ENCODE measurements around the gene EPHA4. TPM values are rescaled to one million over a fixed set of nuclear protein-coding genes. Genes with fewer than 3 reads are reported as not detected.

EPHA4 gene
- total RNA-seq, 1 experiment from 2014 or later, result 2.7 TPM

GRCh38 chr2:221567809-221568208, 4.3 kb downstream of the EPHA4 start:
- Histone ChIP-seq H3K27ac (no peak overlapping the region), H3K27me3 (replicated peaks) (peaks cover 6% of the 10 kb centered on the region; the same call in 1 of the 2 replicates), H3K4me1 (replicated peaks) (peaks cover 20% of the 10 kb centered on the region), H3K9me3 (replicated peaks) (no peaks in the 10 kb centered on the region), H3K4me3 (no peak overlapping the region), H3K36me3 (no peaks in the 10 kb centered on the region)
- no peak for DNase-seq (ENCODE audit: low read depth in 1 of 2, low spot score in 2 of 2)

- Histone ChIP-seq H3K9me3 (replicated peaks) (no peaks in the 10 kb centered on the region), H3K4me1 (replicated peaks) (peaks cover 14% of the 10 kb centered on the region), H3K27me3 (replicated peaks) (peaks cover 6% of the 10 kb centered on the region; the same call in 1 of the 2 replicates), H3K27ac (no peak overlapping the region), H3K4me3 (no peak overlapping the region), H3K36me3 (no peaks in the 10 kb centered on the region)
- no peak for DNase-seq (ENCODE audit: low read depth in 1 of 2, low spot score in 2 of 2)
These were observed 4.8 kb downstream of the EPHA4 start for GRCh38 chr2:221567231-221567760.

GRCh38 chr2:221563270-221563985, 8.7 kb downstream of the EPHA4 start:
- no peaks in the 10 kb centered on the region for H3K27me3 ChIP-seq (replicated peaks)
- H3K9me3 ChIP-seq (replicated peaks), result no peaks in the 10 kb centered on the region
- no peak overlapping the region for H3K4me3 ChIP-seq
- DNase-seq (ENCODE audit: low read depth in 1 of 2, low spot score in 2 of 2), result no peak
- no peaks in the 10 kb centered on the region for H3K4me1 ChIP-seq (replicated peaks)
- H3K36me3 ChIP-seq, result no peaks in the 10 kb centered on the region
- H3K27ac ChIP-seq, result no peak overlapping the region

GRCh38 chr2:221562226-221562625, 9.9 kb downstream of the EPHA4 start:
- Histone ChIP-seq H3K4me1 (replicated peaks) (no peaks in the 10 kb centered on the region), H3K4me3 (no peak overlapping the region), H3K27me3 (replicated peaks) (no peaks in the 10 kb centered on the region), H3K36me3 (no peaks in the 10 kb centered on the region), H3K27ac (no peak overlapping the region), H3K9me3 (replicated peaks) (no peaks in the 10 kb centered on the region)
- DNase-seq (ENCODE audit: low read depth in 1 of 2, low spot score in 2 of 2), result no peak

- H3K4me3 ChIP-seq, result no peak overlapping the region
These were observed 10.3 kb downstream of the EPHA4 start for GRCh38 chr2:221561770-221562169.

GRCh38 chr2:221559991-221560390, 12.1 kb downstream of the EPHA4 start:
- no peak for DNase-seq (ENCODE audit: low read depth in 1 of 2, low spot score in 2 of 2)
- no peaks in the 10 kb centered on the region for H3K4me1 ChIP-seq (replicated peaks)
- no peaks in the 10 kb centered on the region for H3K27me3 ChIP-seq (replicated peaks)
- no peaks in the 10 kb centered on the region for H3K9me3 ChIP-seq (replicated peaks)
- no peak overlapping the region for H3K27ac ChIP-seq
- H3K36me3 ChIP-seq, result no peaks in the 10 kb centered on the region
- H3K4me3 ChIP-seq, result no peak overlapping the region

More at GRCh38 chr2:221561770-221562169, 10.3 kb downstream of the EPHA4 start:
- H3K9me3 ChIP-seq (replicated peaks), result no peaks in the 10 kb centered on the region
- no peak for DNase-seq (ENCODE audit: low read depth in 1 of 2, low spot score in 2 of 2)
- H3K4me1 ChIP-seq (replicated peaks), result no peaks in the 10 kb centered on the region
- H3K36me3 ChIP-seq, result no peaks in the 10 kb centered on the region
- H3K27ac ChIP-seq, result no peak overlapping the region
- no peaks in the 10 kb centered on the region for H3K27me3 ChIP-seq (replicated peaks)

GRCh38 chr2:221558107-221558506, 14.0 kb downstream of the EPHA4 start:
- Histone ChIP-seq H3K27me3 (replicated peaks) (no peaks in the 10 kb centered on the region), H3K36me3 (no peaks in the 10 kb centered on the region), H3K4me1 (replicated peaks) (no peaks in the 10 kb centered on the region), H3K27ac (no peak overlapping the region), H3K4me3 (no peak overlapping the region), H3K9me3 (replicated peaks) (no peaks in the 10 kb centered on the region)
- no peak for DNase-seq (ENCODE audit: low read depth in 1 of 2, low spot score in 2 of 2)

- Histone ChIP-seq H3K27ac (no peak overlapping the region), H3K4me1 (replicated peaks) (no peaks in the 10 kb centered on the region), H3K36me3 (no peaks in the 10 kb centered on the region), H3K27me3 (replicated peaks) (no peaks in the 10 kb centered on the region), H3K4me3 (no peak overlapping the region), H3K9me3 (replicated peaks) (no peaks in the 10 kb centered on the region)
- DNase-seq (ENCODE audit: low read depth in 1 of 2, low spot score in 2 of 2), result no peak
These were observed 16.6 kb downstream of the EPHA4 start for GRCh38 chr2:221555494-221555846.

- Histone ChIP-seq H3K9me3 (replicated peaks) (no peaks in the 10 kb centered on the region), H3K4me1 (replicated peaks) (no peaks in the 10 kb centered on the region), H3K27ac (no peak overlapping the region), H3K36me3 (no peaks in the 10 kb centered on the region), H3K4me3 (no peak overlapping the region), H3K27me3 (replicated peaks) (no peaks in the 10 kb centered on the region)
- DNase-seq (ENCODE audit: low read depth in 1 of 2, low spot score in 2 of 2), result no peak
These were observed 17.2 kb downstream of the EPHA4 start for GRCh38 chr2:221554769-221555493.

GRCh38 chr2:221553333-221553732, 18.8 kb downstream of the EPHA4 start:
- no peak overlapping the region for H3K27ac ChIP-seq
- H3K4me3 ChIP-seq, result no peak overlapping the region
- no peaks in the 10 kb centered on the region for H3K4me1 ChIP-seq (replicated peaks)
- no peaks in the 10 kb centered on the region for H3K27me3 ChIP-seq (replicated peaks)
- H3K9me3 ChIP-seq (replicated peaks), result no peaks in the 10 kb centered on the region
- no peak for DNase-seq (ENCODE audit: low read depth in 1 of 2, low spot score in 2 of 2)
- no peaks in the 10 kb centered on the region for H3K36me3 ChIP-seq

GRCh38 chr2:221552291-221552690, 19.8 kb downstream of the EPHA4 start:
- H3K27me3 ChIP-seq (replicated peaks), result no peaks in the 10 kb centered on the region
- H3K36me3 ChIP-seq, result no peaks in the 10 kb centered on the region
- H3K27ac ChIP-seq, result no peak overlapping the region
- no peak for DNase-seq (ENCODE audit: low read depth in 1 of 2, low spot score in 2 of 2)
- no peaks in the 10 kb centered on the region for H3K4me1 ChIP-seq (replicated peaks)
- no peak overlapping the region for H3K4me3 ChIP-seq
- no peaks in the 10 kb centered on the region for H3K9me3 ChIP-seq (replicated peaks)

- H3K9me3 ChIP-seq (replicated peaks), result no peaks in the 10 kb centered on the region
- no peak overlapping the region for H3K27ac ChIP-seq
- H3K4me3 ChIP-seq, result no peak overlapping the region
- H3K36me3 ChIP-seq, result no peaks in the 10 kb centered on the region
- H3K4me1 ChIP-seq (replicated peaks), result no peaks in the 10 kb centered on the region
- no peaks in the 10 kb centered on the region for H3K27me3 ChIP-seq (replicated peaks)
- no peak for DNase-seq (ENCODE audit: low read depth in 1 of 2, low spot score in 2 of 2)
These were observed 20.2 kb downstream of the EPHA4 start for GRCh38 chr2:221551864-221552263.

- no peak overlapping the region for H3K4me3 ChIP-seq
- H3K9me3 ChIP-seq (replicated peaks), result no peaks in the 10 kb centered on the region
- DNase-seq (ENCODE audit: low read depth in 1 of 2, low spot score in 2 of 2), result no peak
- no peak overlapping the region for H3K27ac ChIP-seq
- H3K27me3 ChIP-seq (replicated peaks), result no peaks in the 10 kb centered on the region
- no peaks in the 10 kb centered on the region for H3K36me3 ChIP-seq
- H3K4me1 ChIP-seq (replicated peaks), result no peaks in the 10 kb centered on the region
These were observed 23.0 kb downstream of the EPHA4 start for GRCh38 chr2:221549143-221549542.

- Histone ChIP-seq H3K4me3 (no peak overlapping the region), H3K27me3 (replicated peaks) (no peaks in the 10 kb centered on the region), H3K36me3 (no peaks in the 10 kb centered on the region), H3K4me1 (replicated peaks) (no peaks in the 10 kb centered on the region), H3K27ac (no peak overlapping the region), H3K9me3 (replicated peaks) (no peaks in the 10 kb centered on the region)
- DNase-seq (ENCODE audit: low read depth in 1 of 2, low spot score in 2 of 2), result no peak
These were observed 25.4 kb downstream of the EPHA4 start for GRCh38 chr2:221546505-221547225.

All from SJSA1 (cell line).